GM21360 (cell line): ENCODE results near the gene PALD1.
A peak's percentile ranks its signal among the peaks of the same experiment; 100 is the strongest.
"Not testable (repeated sequence)": the region's sequence is repeated elsewhere in the genome, so short reads cannot be mapped to it uniquely, and the experiment has no call there.

ENCODE experiments used
- ATAC-seq: cut with Tn5 transposase; IDR thresholded peaks from one replicate; pipeline ENCODE4 v1.9.1; 2021; ENCODE audit warnings: mild to moderate bottlenecking, moderate library complexity; ENCODE audit not compliant: unreplicated experiment

The PALD1 gene

DNA sequence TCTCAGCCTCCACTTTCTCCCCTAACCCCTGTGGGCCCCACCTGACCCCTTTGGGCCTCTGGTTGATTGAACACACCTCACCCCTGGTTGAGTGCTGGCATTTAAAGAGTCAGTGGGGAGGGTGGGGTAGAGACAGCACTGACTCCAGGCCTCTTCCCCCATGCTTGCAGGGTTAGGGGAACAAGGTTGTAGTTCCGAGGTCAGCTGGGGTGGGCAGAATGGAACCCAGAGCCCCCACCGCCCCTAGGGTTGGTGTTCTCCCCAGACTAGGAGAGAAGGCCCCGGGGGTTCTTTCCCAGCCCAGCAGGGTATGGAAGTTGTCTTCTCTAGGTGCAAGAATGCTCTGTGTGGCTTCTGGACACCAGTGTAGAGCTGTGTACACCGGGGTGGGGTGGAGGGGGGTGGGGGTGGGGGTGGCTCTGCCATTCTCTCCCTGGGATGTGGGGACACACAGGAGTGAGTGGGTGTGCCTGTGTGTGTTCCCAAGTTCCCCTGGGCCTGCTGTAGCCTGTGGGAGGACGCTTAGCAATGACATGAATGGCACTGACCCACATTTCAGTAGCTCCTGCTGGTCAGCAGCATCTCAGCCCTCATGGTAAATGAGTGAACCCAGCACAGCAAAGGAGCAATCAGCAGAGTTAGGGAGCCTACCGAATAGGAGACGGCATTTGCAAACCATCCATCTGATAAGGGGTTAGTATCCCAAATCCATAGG is 90.4 kb downstream of the PALD1 start:
- no peak for ATAC-seq

DNA sequence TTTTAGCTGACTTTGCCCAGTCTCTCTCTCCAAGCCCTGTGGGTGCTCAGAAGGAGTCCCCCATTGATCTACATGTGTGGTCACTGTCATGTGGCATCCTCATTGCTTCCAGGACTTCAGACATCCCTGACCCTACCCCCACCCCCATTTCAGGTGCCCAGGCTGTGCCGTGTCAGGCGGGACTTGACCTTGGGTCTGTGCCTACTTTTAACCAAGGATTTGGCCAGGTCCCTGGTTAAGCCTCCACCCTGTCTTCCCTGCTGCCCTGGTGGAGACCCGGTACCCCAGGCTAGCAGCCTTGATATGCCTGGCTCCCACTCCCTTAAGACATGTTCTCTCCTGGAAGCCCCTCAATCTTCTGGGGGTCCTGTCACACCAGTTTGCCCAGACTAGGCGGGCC is 92.7 kb downstream of the PALD1 start:
- no peak for ATAC-seq

DNA sequence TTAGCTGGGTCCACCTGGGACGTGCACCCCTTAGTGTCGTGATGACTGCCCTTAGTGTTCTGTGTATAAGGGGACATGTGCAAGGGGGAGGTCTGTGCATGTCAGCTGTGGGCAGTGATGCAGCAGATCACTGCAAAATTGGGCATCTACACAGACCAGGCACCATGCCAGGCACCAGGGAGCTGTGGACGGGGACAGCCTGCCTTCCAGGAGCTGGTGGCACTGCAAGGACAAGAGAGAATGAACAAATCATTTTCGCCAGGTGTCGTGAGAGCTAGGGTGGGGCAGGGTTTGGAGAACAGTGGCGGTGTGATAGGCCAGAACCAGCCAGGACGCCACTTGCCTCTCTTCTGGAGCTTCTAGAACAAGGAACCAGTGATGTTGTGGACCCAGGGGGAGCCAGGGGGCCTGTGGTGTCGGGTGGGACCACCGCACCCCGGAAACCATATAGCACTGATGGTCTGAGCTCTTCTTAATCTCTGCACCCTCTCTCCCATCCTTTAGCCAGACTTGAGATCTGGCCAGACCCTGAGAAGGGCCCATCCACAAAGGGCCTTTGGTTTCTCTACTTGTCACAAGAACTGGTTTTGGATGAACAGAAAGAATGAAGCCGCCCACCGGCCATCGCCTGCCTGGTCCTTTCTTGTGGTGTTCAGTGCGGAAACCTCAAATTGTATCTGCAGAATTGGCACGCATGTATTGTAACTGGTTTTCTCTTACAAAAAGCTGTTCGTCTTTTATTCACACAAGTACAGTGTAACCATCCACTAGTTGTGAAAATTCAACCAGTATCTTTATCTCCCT is 93.3 kb downstream of the PALD1 start:
- no peak for ATAC-seq

DNA sequence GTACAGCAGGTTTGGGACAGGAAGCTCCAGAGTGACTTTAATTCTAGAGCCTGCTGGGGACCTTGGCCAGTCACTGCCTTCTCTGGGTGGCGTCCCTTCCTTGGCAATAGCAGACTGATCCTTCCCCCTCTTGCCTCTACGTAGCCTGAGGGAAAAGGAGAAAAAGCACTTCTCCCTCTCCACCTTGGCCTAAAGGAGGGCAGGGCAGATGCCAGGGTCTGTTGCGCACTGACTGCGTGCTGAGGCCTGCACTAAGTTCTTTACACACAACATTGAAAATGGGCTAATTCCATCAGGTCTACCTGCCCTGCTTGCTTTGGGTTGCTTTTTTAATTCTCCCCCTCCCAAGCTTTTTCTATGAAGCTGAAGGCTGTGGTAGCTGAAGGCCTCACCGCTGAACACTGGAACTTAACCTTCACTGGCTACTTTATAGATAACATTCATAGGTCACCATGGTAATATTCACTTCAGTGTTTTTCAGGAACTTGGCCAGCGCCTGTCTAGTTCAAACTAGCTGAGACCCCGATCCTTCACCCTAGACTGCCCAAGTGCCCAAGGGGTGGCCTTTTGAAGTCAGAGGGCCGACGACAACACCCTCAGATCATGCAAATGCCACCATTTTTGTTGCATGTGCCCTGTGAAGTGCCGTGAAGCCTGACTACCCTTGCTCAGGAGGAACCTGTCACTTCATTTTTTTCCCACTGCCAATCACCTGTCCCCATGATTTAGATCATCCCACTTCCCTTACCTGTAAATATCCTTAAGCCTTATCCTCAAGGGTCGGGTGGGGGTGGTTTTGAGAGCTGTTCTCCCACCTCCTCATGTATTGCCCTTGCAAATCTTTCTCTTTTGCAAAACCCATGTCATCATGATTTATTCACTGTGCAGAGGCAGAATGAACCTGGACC is 95.3 kb downstream of the PALD1 start:
- ATAC-seq, result no peak

DNA sequence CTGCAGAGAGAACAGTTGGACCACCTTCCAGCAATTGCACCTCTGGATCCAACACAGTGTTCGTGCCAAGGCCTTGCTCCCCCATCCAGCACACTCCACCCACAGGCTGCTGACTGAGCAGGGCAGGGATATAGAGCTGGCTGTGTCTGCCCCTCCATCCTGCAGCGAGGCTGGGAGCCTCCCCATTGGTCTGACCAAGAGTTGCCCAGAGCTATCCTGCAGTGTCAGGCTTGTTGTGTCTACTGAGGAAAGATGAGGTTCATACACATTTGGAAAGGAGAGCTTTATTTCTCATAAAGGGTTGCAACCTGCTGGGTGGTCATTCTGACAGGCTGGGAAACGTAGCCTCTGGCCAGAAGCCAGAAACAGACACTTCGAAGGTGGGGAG is 96.9 kb downstream of the PALD1 start:
- ATAC-seq, result no peak

DNA sequence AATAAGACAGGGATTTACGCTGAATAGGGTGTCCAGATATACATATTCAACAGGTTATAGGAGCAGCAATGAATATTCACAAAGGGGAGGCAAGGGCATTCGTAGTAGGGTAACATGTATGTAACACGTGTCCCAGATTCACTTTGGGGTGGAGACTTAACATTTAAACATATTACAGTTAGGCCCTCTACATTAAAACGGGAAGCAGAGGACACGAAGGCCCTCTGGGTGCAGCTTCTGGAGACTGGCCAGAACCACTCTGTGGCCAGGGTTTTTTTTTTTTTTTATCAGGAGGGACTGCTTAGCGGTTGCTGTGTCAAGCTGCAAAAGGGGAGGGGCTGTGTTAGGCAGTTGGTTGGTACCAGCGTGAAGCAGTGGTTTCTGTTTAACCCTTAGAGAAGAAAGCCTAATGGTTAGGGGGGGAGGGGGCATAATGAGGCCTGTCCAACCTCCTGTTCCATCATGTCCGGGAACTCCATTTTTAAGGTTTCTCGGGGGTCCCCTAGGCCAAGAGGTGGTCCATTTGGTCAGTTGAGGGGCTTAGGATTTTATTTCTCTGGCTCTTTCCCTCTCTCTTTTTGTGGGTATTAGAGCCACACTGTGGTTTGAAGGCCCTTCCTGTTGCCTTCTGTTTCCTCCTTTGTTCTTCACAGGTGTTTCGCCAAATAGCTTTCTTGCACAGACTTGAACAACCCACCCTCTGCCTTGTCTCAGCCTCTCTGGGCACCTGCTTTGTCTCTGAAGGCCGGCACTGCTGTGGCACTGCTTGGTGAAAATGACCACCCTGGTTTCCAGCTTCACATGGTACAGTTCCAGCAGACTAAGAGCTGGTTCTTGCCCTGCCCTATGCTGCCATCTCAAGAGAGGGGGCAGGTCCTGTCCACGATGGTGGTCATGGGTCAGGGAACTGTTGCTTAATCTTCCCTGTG is 97.6 kb downstream of the PALD1 start:
- peak; percentile 34 for ATAC-seq

DNA sequence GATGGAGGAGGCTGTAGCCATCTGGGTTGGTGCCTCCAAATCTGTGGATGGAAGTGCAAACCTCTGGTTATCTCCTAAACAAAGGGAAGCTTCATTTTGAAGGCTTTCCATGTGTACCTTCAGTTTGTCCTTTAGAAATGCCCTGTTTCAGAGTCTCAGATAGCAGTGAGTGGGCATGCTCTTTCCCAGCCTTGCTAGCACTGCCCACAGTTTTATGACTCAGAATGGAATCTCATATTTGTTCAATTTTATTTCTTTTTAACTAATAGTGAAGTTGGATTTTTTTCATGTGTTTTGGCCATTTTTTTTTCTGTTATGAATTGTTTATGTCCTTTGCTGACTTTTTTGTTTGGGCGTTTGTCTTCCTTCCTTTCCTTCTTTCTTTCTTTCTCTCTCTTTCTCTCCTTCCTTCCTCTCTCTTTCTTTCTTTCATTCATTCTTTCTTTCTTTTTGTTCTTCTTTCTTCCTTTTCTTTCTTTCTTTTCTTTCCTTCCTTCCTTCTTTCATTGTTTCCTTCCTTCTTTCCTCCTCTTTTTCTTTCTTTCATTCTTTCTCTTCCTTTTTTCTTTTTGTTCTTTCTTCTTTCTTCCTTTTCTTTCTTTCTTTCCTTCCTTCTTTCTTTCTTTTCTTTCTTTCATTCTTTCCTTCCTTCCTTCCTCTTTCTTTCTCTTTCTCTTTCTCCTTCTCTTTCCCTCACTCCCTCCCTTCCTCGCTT is 98.4 kb downstream of the PALD1 start:
- no peak for ATAC-seq

DNA sequence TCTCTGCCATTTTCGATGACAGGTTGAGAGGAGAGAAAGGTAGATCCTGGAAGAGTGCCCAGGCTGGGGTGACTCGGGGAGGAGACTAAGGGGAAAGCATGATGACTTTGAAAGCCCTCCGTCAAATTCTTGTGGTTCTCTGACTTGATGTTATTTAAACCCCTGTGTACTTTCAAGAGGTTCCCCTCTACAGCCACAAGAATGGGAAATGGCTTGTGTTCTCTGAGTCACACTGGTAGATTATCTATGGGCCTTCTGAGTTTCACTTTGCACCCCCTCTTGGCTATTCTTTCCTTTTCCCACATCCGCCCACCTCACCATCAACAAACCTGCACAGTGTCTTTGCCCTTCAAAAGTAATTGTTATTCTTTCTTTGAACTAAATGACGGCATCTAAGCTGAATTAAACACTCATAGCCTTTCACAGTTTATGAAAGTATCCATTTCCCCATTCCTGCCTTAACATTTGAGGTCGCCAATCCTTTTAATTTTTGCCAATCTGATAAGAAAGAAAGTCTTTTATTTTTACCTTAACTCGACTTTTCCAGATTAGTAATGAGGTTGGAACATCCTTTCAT is 99.9 kb downstream of the PALD1 start:
- ATAC-seq, result peak; percentile 67

DNA sequence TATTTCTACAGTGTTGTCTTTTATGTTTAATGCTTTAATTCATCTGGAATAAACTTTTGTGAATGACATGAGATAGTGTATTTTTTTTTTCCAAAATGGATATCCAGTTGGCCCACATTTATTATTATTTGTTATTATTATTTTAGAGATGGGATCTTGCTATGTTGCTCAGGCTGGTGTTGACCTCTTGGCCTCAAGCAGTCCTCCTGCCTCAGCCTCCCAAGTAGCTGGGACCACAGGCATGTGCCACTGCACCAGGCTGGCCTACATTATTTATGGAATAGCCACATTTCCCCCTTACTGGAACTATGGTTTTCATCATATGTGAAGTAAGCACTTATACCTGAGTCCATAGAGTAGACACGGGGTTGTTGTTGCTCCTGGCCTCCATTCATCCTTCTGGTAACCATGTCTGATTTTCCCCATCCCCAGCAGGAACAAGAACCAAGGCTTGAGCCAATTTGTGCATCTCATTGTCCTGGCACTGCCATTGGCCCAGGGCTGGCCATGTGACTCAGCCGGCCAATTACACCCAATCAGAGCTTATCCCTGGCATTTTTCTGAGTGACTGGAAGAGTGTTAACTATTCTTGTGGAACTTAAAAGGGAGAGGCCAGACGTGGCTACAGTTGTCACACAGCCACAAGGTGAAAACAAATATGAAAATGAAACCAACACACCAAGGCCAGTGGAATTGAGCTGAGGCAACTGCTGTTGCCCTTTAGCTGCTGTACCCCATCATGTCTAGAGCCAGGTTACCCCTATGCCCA is 100.9 kb downstream of the PALD1 start:
- no peak for ATAC-seq

DNA sequence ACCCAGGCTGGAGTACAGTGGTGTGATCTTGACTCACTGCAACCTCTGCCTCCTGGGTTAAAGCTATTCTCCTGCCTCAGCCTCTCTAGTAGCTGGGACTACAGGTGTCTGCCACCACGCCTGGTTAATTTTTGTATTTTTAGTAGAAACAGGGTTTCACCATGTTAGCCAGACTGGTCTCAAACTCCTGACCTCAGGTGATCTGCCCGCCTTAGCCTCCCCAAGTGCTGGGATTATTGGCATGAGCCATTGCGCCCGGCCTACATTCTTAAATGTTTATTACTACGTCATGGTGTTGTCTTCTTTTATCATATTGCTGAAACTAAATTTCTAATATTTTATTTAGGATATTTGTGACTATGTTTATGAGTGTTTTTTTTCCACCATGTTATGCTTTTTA is 102.6 kb downstream of the PALD1 start:
- ATAC-seq, result not testable (repeated sequence)

DNA sequence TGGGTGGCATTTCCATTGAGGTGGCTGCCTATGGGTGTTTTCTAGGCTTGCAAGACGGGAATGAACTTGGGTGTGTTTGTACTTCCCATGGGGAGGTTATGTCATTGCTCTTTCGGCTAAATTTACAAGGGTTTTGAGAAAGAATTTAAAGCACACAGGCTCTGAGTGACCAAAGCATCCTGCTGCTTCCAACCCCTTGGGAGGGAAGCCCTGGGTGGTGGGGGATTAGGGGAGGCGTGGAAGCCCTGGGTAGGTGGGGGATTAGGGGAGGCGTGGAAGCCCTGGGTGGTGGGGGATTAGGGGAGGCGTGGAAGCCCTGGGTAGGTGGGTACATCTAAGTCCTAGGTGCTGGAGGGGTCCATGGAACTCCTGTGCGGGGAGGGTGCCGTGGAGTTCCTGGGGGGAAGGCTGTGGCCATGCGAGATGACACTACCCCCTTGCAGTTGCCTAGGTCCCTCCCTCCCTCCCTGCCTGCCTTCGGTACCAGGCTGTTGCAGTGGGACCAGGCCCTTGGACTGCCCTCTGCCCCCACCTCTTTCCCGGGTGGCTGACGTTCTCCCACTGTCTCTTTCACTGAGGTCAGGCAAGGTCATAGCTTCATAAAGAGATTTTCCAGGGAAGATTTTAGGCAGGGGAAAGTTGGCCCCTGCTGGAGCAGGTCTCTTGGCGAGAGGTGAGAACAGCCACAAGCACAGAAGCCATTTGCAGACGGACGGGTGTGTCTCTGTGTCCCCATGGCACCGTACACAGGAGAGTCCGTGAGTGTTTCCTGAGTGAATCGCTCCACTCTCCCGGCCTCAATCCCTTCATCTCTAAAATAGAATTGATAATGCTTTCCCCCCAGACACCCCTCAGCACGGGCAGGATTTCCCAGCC is 104.5 kb downstream of the PALD1 start:
- ATAC-seq, result no peak

DNA sequence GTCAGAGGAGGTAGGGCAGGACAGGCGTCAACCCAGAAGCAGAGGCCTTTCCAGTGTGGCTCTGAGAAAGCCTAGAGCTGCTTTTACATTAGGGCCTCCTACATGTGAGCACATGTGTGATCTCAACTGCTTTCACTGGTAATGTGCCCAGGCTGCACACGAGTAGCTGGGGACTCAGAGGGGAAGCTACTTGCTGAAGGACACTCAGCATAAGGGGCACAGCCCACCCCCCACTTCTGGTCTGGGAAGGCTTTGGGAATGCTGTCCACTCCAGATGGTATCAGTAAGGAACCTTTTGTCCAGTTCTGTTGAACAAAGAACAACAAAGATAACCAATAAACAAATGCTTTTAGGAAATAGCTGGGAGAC is 105.1 kb downstream of the PALD1 start:
- ATAC-seq, result no peak

DNA sequence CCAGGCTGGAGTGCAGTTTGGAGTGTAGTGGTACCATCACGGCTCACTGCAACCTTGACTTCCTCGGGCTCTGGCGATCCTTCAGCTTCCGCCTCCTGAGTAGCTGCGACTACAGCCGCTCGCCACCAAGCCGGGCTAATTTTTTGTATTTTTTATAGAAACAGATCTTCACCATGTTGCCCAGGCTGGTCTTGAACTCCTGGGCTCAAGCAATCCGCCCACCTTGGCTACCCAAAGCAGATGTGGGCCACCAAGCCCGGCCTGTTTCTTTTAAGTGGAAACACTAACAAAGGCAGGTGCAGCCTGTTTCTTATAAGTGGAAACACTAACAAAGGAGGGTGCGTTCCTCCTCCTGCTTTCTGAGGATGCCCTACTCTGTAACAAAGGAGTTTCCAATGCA is 105.8 kb downstream of the PALD1 start:
- no peak for ATAC-seq

DNA sequence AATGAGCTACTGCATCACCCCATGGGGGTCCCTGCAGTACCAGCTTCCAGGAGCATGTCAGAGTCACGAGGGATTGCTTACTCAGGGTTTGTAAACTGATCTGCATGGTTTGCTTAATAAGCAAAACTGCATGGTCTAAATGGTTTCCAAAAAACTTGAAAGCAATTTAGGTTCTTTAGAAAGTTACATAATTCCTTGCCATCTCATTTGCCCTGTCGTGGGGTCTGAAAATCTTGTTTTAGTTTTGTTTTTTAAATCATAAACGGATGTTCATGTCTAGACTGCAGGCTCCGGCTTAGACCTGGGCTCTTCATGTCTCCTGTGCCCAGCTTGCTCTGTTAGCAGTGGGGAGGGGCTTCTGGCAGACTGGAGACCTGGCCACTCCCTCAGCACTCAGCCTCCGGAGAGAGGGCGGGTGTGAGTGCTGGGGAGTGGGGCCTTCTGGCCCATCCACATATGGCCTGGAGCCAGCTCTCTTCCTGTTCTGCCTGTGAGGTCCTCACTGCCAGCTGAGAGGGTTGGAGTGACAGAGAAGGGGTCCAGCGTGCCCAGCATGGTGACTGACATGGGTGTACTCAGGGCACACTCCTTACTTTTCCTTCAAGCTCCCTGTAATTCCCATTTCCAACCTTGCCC is 106.5 kb downstream of the PALD1 start:
- ATAC-seq, result no peak

DNA sequence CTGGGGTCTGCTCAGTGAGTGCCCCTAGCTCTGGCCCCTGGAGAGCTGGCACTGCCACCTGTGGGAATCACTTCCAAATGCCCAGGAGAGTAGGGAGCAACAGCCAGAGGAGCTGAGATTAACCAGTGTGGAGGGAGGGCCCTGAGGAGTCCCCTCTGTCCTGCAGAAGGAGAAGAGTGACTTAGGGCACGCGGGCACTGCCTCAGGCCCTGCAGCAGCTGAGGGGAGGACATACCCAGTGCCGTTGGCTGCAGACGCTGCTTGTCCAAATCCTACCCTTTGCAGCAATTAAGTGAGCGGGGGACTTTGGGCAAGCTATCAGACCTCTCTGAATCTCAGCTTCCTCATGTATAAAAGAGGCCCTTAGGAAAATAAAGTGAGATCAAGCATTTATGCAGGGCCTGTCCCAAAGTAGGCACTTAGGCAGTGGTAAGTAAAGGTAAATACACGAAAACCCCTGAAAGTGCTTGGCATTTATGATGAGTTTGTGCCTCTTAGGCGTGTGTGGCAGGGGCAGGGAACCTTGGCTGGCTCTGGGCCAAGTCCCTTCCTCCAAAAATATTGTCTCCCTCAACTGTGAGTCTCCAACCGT is 107.1 kb downstream of the PALD1 start:
- no peak for ATAC-seq

DNA sequence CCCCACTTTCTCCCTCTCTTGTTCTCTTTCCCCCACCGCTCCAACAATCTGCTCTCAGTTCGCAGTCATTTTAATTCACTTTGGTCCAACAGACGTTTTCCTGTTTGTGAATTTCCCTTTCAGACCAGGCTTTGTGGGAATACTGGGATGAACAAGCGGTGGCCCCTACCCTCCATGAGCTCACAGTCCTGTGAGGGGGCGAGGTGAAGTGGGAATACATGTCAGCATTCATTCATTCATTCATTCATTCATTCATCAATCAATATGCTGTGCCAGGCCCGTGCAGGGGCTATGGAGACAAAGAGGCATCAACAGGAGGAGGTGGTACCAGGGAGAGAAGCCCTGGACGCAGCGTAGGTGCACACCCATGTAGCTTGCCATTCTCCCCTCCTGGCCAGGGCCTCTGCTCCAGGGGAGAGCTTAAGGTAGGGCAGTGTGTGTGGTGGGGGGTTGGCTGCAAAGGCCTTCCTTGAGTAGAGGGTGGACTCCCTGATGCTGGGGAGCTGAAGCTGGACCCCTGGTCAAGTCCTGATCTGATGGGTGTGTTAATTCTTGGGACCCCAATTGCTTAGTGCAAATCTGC is 107.9 kb downstream of the PALD1 start:
- no peak for ATAC-seq
